Activated CD4-positive, alpha-beta T cell treated with anti-CD3 and anti-CD28 coated beads, Interleukin-2, amount 50 U/mL, for 1 hour (primary cell): ENCODE data around the gene KRTAP5-1.

Source experiments
- DNase-seq: peaks from one replicate; pipeline ENCODE4 v3.0.0-alpha.2; 2020

Gene KRTAP5-1

DNA sequence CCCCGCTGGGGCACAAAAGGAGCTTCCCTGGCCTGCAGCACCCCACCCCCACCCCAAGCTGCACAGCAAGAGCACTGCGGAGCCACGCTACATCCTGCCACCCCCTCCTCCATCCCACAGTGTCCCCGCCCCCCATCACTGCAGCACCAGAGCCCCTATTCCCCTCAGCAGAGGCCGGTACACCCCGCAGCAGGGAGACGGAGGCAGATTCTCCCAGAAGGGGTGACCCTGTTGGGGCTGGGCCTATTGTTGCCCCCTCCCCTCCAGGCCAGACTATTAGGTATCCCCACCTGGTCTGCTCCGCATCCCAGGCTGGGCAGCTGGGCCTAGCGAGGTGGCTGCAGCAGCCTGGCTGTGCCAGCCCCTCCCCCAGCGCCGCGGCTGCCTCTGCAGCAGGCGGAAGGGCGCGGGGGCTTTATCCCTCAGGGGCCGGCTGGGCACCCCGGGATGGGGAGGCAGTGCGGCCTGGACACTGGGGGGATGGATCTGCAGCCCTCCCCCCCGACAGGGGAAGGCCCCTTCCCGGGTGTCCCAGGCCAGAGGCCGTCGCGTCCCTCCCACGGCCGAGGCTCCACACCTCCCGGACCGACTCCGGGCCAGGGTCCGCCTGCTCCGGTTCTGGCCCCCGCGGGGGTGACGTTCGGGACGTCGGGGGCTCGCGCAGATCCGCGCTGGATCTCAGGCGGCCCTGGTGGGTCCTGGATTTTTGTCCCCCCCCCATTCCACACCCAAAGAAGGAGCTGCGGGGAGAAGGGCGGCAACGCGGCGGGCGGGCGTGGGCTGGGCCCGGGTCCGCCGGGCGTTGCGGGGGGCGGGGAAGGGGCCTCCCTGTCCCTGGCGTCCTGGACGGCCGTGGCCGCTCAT lies 14.0 kb downstream of the KRTAP5-1 start:
- DNase-seq, result no peak

- DNase-seq, result no peak
These were observed 14.6 kb downstream of the KRTAP5-1 start for GRCh38 chr11:1570531-1570895.

DNA sequence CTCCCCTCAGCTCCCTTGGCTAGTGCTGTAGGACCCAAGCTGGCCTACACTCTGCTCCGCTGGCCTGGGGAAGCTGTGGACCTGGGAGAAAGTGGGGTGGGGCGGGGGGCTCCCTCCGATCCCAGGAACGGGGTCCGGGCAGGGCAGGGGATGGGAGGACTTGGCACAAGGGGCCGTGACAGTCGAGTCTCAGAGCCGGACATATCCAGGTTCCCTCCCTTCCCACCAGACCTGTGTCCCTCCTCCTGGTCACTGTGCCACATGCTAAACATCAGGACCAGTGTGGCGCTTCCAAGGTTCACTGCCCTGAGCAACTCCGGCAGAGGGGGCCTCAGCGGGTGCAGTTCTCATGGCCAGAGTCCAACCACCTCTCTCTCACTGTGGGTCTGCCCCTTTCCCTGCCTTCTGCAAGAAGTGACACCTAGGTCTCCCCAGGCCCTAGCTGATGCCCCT lies 15.1 kb downstream of the KRTAP5-1 start:
- DNase-seq, result no peak

DNA sequence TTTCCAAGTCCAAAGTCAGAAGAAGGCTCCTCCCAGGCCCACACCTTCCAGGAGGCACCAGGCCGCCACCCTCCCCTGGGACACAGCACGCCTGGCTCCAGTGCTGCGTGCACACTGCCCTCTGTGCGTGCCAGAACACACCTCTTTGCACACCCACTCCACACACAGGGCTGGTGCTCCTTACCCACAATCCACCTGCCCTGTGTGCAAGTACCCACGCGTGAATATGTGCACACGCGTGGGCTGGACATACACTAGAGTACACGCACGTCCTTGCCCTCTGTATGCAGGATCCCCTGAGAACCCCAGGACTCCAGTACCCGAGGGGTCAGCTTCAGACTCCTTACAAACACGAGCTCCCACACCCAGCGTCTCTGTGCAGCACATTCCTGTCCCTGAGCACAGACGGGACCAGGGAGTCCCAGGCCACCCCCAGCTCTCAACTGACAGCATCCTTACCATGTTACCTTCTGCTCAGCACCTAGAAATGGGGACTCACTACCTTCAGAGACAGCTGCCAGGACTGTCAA lies 15.8 kb downstream of the KRTAP5-1 start:
- DNase-seq, result no peak

DNA sequence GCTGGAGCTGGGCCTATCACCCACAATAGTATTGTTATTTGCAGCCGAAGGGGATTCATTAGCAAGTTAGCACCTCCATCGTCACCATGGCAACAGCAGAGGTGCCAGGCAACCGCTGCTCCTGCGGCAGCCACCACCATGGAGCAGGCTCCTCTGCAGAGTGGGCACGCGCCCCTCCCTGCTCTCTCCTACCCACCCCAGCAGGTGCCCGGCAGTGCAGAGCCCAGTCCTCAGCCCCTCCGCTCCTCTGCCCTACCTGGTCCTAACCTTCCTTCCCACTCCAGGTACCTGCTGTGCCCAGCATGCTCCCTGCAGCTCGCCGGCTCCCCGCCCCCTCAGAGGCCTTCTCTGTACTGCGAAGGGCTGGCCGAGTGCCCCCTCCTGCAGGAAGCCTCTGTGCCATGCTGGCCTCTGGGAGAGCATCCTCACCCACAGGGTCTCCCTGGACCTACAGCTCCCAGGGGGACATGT lies 16.6 kb downstream of the KRTAP5-1 start:
- DNase-seq, result peak; percentile 41

DNA sequence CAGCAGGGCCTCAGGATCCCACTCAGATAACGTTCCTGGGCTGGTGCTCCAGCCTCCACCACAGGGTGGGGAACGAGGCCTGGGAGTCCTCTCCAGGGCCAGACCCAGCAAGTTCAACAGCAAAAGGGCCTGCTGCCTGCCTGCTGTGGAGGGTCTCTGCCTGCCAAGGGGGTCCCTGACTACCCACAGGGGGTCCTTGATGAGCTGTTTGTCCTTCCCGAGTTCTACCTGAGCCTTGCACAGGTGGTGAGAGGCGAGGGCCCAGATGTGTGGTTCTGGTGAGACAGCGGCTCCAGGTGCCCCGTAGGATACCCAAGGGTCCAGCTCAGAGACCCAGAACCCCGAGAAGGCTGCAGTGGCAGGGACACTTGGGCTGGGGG lies 17.4 kb downstream of the KRTAP5-1 start:
- no peak for DNase-seq

- no peak for DNase-seq
These were observed 17.9 kb downstream of the KRTAP5-1 start for GRCh38 chr11:1567052-1567720.

DNA sequence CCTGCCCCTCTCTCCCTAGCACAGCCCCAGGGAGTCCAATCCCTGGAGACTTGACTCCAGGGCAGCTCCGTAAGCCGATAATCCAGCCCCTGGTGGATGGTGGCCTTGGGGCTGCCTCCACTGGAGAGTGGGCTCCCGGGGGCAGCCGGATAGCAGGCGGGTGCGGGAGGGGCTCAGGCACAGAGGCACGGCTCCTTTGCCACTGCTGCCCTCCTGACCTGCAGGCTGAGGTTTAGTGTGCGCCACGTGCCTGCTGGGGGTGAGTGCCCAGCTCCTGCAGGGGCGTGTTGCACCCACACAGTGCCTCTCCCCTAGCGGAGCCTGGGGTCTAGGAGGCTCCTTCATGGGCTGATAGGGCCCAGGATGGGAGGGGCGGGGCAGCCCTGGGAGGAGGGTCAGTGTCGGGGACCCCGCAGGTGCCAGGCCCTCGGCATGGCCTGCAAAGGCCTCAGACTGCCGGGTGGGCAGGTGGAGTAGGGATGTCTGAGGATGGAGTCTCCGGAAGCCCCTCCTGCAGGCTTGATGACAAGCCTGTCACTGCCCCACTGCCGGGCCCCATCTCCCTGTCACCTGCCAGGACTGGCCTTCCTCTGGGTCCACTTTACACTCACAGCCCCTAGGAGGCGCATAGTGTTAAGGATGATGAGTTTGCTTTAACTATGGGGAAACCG lies 18.6 kb downstream of the KRTAP5-1 start:
- DNase-seq, result no peak

DNA sequence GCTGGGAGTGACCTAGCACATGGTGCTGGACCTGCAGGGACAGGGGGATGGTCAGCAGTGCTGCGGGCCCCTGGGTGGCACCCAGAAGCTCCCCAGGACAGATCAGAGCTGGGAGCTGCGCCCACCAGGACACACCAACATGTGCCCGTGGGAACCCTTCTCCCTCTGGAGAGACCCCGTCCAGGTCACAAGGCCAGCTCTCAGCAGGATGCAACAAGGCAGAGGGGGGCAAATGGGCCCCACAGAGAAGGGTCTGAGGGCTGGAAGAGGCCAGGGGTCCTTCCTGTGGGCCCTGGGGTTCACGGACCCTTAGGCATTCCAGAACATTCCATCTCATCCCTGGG lies 19.2 kb downstream of the KRTAP5-1 start:
- no peak for DNase-seq

DNA sequence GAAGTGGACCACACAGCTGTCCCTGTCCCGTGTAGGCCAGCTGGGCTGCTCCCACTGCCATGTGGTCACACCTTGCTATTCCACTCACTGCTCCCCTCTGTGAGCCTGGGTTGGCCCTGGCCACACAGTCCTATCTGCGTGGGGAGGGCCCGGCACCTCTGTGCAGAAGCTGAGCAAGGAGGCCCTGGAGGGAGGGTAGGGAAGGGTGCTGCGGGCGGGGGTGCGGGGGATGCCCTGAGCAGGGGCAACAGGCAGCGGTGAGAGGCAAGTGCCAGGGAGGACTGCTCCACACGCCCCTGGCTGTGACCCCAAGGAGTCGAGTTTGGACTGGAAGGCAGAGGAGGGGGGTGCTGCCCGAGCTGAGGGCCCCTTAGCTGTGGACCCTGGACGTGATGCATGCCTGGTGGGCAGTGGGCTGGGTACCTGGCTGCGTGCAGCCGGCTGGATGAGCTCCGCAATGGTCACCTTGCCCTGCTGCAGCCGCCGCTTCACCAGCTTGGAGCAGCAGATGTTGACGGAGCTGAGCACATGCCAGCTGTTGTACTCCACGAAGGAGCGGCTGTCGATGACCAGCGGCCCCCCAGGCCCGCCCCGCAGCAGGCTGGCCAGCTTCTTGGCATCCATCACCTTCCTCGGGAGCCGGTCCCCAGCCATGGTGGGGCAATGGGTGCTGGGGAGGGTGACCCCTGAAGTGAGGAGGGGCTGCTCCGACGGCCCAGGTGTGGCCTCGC lies 19.7 kb downstream of the KRTAP5-1 start:
- DNase-seq, result no peak

DNA sequence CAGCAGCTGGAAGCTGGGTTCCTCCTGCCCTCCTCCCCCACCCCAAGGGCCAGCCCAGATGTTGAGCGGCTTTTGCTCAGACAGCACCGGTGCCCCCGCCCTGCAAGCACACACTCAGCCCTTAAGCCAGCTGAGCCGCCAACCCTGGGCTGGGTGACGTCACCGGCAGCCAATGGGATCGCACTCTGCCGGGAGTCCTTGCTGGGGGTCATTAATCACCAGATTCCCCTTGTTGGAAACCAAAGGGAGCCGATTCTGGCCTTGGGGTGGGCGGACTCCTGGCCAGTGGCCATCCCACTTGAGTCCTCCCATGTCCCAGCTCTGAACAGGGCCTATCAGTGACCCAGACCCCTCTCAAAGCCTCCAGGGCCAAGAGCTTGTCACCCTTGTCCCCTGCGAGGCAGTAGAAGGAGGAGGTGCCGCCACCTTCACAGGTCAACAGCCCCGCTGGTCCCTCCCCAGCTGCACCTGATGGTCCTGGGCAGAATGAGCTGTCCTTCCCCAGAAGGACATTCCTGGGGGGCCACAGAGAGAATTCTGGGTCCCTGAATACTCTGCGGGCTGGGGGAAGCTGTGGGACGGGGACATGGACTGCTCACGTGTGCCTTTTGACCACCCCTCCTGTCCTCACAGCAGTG lies 20.4 kb downstream of the KRTAP5-1 start:
- DNase-seq, result peak; percentile 41

DNA sequence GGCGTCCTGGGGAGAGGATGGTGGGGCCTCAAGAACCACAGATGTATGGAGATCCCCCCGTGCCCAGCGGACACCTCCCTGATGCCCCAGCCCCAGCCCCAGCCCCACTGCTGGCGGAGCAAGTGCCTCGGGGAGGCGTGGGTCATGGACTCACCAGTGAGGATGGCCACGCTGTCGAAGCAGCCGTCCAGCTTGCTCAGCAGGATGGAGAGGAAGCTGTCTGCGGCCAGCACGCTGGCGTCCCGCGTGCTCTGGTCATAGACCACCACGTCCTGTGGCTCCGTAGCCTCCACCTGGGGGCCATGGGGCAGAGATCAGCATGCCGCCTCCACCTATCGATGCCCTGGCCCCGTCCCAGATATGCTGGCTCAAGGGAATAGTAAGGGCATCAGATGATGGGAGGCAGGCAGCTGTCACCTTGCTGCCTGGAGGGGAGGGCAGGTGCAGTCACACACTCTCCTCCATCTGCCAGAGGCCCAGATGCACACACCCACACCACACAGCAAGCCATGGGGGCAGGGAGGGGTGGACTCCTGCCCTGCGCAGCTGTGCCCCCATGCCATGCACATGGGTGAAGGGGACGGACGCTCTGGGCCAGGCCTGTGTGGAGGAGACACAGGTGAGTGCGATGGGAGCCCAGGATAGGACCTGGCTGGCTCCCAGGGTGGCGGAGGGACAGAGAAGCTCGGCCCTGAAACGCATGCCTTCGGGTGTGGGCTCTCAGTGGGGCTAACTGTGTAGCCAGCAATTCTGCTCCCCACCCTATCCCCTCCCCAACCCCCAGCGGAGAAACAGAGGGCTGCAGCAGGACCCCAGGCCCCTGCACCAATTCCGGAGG lies 21.2 kb downstream of the KRTAP5-1 start:
- DNase-seq, result no peak

DNA sequence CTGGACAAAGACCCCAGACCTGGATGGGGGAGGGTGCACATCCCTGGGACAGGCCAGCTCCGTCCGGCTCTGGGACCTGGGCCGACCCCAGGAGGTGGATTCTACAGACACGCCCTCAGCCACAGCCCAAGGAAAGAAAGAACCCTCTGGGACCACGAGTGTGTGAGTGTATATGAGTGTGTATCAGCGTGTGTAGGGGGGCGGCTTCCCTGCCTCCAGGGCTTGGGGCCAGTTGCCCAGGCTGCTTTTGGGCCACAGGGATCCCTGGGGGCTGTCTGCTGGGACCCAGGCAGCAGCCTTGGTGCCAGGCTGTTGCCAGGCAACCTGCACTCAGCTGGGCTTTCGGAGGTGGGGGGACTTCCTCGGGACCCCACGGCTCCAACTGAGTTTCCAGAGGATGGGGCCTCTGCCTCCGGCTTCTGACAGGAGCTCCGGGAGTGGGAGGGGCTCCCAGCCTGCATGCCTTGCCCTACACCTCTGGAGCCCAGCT lies 21.9 kb downstream of the KRTAP5-1 start:
- DNase-seq, result no peak

DNA sequence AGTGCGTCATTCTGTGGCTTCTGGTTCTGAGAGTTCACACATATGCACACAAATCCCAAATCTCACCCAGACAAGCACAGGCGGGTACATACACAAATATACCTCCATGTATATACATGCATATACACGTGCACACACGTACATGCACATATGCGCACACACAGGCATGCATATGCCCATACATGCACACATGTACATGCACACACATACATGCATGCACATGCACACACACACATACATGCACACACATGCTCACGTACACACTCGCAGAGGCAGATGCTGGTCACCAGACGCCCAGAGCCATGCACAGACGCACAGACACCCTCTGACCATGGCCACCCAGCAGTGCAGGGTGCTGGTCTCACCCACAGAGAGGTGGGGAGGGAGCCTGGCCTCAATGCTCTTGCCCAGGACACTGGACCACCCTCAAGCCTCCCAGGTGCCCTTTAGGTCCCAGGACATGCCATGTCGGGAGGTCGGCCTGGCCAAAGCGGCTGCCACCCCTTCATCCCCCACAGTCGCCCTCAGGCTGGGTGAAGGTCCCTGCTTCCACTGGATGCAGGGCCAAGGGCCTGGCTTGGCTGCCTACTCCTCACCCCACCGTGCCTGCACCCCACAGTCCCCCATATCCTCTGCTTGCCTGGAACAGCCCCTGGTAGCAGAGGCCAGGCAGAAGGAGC lies 22.5 kb downstream of the KRTAP5-1 start:
- DNase-seq, result no peak

DNA sequence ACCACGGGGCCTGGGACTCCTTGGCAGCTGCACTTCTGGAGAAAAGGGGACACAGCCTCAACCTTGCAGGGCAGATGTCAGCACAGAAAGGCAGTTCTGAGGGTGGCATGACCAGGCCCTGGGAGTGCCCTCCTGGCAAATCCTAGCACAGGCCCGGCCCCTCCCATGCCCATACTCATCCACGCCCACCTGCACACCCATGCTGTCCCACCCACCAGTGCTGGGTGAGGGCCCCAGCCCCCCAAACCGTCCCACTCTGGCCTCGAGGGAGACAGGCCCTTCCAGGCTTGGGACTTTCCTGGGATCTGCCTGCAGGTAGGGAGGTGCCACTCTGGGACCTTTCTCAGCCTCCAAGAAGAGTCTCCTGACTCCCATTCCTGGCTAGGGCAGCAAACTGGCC lies 23.1 kb downstream of the KRTAP5-1 start:
- DNase-seq, result no peak

GRCh38 chr11:1561266-1561665 lies 23.8 kb downstream of the KRTAP5-1 start:
- DNase-seq, result no peak

GRCh38 chr11:1560649-1561251 lies 24.3 kb downstream of the KRTAP5-1 start:
- no peak for DNase-seq

DNA sequence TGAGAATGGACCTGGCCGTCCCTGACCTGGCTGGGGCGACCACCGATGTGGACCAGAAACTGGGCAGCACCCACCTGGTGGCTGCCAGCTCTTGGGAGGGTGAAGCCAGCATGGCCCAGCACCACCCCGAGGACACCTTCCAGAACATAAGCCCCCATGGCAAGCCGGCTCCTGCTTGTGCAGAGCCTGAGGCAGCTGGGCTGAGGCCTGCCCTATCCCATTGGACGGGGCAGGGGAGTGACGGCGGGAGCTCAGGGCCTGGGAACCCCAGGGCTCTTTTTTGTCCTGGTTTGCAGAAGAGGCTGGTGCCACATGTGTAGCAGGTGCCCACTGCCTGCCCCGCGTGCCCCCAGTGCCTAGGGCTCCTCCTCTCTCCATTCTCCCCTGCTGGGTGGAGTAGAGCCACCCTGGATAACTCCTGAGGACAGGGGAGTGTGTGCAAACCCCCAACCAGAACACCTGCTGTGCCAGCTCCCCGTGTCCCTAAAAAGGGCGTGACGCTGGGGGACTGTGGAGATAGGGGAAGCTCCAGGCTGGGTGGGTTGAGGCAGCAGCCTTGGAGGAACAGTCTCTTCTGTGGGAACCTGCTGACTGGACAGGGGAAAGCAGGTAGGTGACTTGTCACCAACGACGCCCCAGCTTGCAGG lies 25.0 kb downstream of the KRTAP5-1 start:
- no peak for DNase-seq

GRCh38 chr11:1559111-1559951 lies 25.8 kb downstream of the KRTAP5-1 start:
- no peak for DNase-seq
